GM21576 (cell line): ENCODE measurements around the gene DHX9.

Source experiments
- ATAC-seq: cut with Tn5 transposase; IDR thresholded peaks from one replicate; pipeline ENCODE4 v1.9.1; 2021; ENCODE audit warnings: mild to moderate bottlenecking, moderate library complexity; ENCODE audit not compliant: unreplicated experiment

Gene DHX9

GRCh38 chr1:182835806-182836205 lies 3.3 kb upstream of the DHX9 start:
- no peak for ATAC-seq

- no peak for ATAC-seq
Measured at GRCh38 chr1:182841368-182841988, 2.3 kb downstream of the DHX9 start.

GRCh38 chr1:182842265-182842664 lies 3.1 kb downstream of the DHX9 start:
- ATAC-seq: no peak

GRCh38 chr1:182845379-182845778 lies 6.2 kb downstream of the DHX9 start:
- no peak for ATAC-seq

- no peak for ATAC-seq
Measured at GRCh38 chr1:182845894-182846293, 6.7 kb downstream of the DHX9 start.

- no peak for ATAC-seq
Measured at GRCh38 chr1:182847105-182847504, 8.0 kb downstream of the DHX9 start.

GRCh38 chr1:182848736-182849135 lies 9.6 kb downstream of the DHX9 start:
- no peak for ATAC-seq

GRCh38 chr1:182850319-182850718 lies 11.2 kb downstream of the DHX9 start:
- ATAC-seq: no peak

- no peak for ATAC-seq
Measured at GRCh38 chr1:182851825-182852224, 12.7 kb downstream of the DHX9 start.

- ATAC-seq: no peak
Measured at GRCh38 chr1:182855911-182856310, 16.8 kb downstream of the DHX9 start.

GRCh38 chr1:182857212-182857611 lies 18.1 kb downstream of the DHX9 start:
- ATAC-seq: no peak

GRCh38 chr1:182860658-182861057 lies 21.5 kb downstream of the DHX9 start:
- no peak for ATAC-seq

GRCh38 chr1:182861994-182862393 lies 22.8 kb downstream of the DHX9 start:
- ATAC-seq: no peak

- ATAC-seq: no peak
Measured at GRCh38 chr1:182862827-182863226, 23.7 kb downstream of the DHX9 start.

GRCh38 chr1:182863940-182864339 lies 24.8 kb downstream of the DHX9 start:
- ATAC-seq: no peak

- ATAC-seq: no peak
Measured at GRCh38 chr1:182867861-182868260, 28.7 kb downstream of the DHX9 start.

GRCh38 chr1:182869241-182869666 lies 30.1 kb downstream of the DHX9 start:
- no peak for ATAC-seq

GRCh38 chr1:182872881-182873280 lies 33.7 kb downstream of the DHX9 start:
- ATAC-seq: no peak

GRCh38 chr1:182875889-182876288 lies 36.7 kb downstream of the DHX9 start:
- ATAC-seq: no peak

- no peak for ATAC-seq
Measured at GRCh38 chr1:182877331-182877730, 38.2 kb downstream of the DHX9 start.

- ATAC-seq: no peak
Measured at GRCh38 chr1:182877842-182878241, 38.7 kb downstream of the DHX9 start.

GRCh38 chr1:182884872-182885271 lies 45.7 kb downstream of the DHX9 start:
- no peak for ATAC-seq

GRCh38 chr1:182885591-182885990 lies 46.4 kb downstream of the DHX9 start:
- no peak for ATAC-seq
